Neutrophil (primary cell): Measurements from ENCODE around the gene SIRPD.

Source experiments
- H3K27ac ChIP-seq: fragments of 200-600 bp; sonication (generic); 2 replicates; pipeline ENCODE4 v1.5.1; 2016; ENCODE audit warnings: mild to moderate bottlenecking, moderate library complexity
- H3K27me3 ChIP-seq: fragments of 200-600 bp; sonication (generic); 2 replicates; pipeline ENCODE4 v1.6.0; 2016; ENCODE audit warnings: mild to moderate bottlenecking
- H3K36me3 ChIP-seq: fragments of 200-600 bp; sonication (generic); 2 replicates; pipeline ENCODE4 v1.5.1; 2017
- H3K4me1 ChIP-seq, 2 experiments: fragments of 200-600 bp in 1 of 2; sonication (generic) in 1 of 2; 1 replicate in 1 of 2; 2 replicates in 1 of 2; pipeline versions ENCODE4 v1.5.1 to v1.6.1; 2013 to 2016; ENCODE audit warnings: low read depth in 1 of 2, low read length in 1 of 2, mild to moderate bottlenecking in 1 of 2, moderate library complexity in 1 of 2; ENCODE audit not compliant: control insufficient read depth in 1 of 2, insufficient read depth in 1 of 2
- H3K4me3 ChIP-seq, 2 experiments: fragments of 200-600 bp in 1 of 2; sonication (generic) in 1 of 2; 1 replicate in 1 of 2; 2 replicates in 1 of 2; pipeline ENCODE4 v1.5.1; 2013 to 2016; ENCODE audit warnings: low read depth in 1 of 2, low read length in 1 of 2, mild to moderate bottlenecking in 1 of 2, moderate library complexity in 1 of 2
- H3K9me3 ChIP-seq: fragments of 200-600 bp; sonication (generic); 2 replicates; pipeline ENCODE4 v1.5.1; 2016
- CTCF ChIP-seq: fragments of 200-600 bp; sonication (generic); IDR thresholded peaks from 2 replicates; pipeline ENCODE4 v1.5.1; 2016; ENCODE audit warnings: antibody characterized with exemption

SIRPD gene

GRCh38 chr20:1568163-1568490, 10.6 kb upstream of the SIRPD start:
- Histone ChIP-seq H3K4me3 (peak overlapping the region in 1 of 2 experiments; percentile 11), H3K27me3 (no peaks in the 10 kb centered on the region), H3K27ac (peak overlapping the region; percentile 97), H3K4me1 (peaks cover 55 to 69% of the 10 kb centered on the region in 2 experiments), H3K9me3 (no peaks in the 10 kb centered on the region), H3K36me3 (peaks cover 71% of the 10 kb centered on the region)
- TF ChIP-seq CTCF = no peak

- Histone ChIP-seq H3K36me3 (peaks cover 77% of the 10 kb centered on the region), H3K9me3 (no peaks in the 10 kb centered on the region), H3K27ac (peak overlapping the region; percentile 97), H3K4me3 (peak overlapping the region in 1 of 2 experiments; percentile 11), H3K4me1 (peaks cover 61 to 74% of the 10 kb centered on the region in 2 experiments), H3K27me3 (no peaks in the 10 kb centered on the region)
- no peak for TF ChIP-seq CTCF
Measured at GRCh38 chr20:1567392-1568162, 10.1 kb upstream of the SIRPD start.

GRCh38 chr20:1566701-1567100, 9.2 kb upstream of the SIRPD start:
- no peak for TF ChIP-seq CTCF
- H3K4me3 ChIP-seq = no peak overlapping the region
- no peaks in the 10 kb centered on the region for H3K9me3 ChIP-seq
- peak overlapping the region; percentile 97 for H3K27ac ChIP-seq
- H3K36me3 ChIP-seq = peaks cover 81% of the 10 kb centered on the region
- peaks cover 66 to 78% of the 10 kb centered on the region in 2 experiments for H3K4me1 ChIP-seq
- no peaks in the 10 kb centered on the region for H3K27me3 ChIP-seq

GRCh38 chr20:1565461-1565860, 8.0 kb upstream of the SIRPD start:
- Histone ChIP-seq H3K27me3 (no peaks in the 10 kb centered on the region), H3K9me3 (no peaks in the 10 kb centered on the region), H3K4me1 (peaks cover 57 to 68% of the 10 kb centered on the region in 2 experiments), H3K27ac (peak overlapping the region; percentile 97), H3K36me3 (peaks cover 81% of the 10 kb centered on the region), H3K4me3 (no peak overlapping the region)
- TF ChIP-seq CTCF = no peak

GRCh38 chr20:1563598-1563997, 6.1 kb upstream of the SIRPD start:
- no peak overlapping the region for H3K4me3 ChIP-seq
- no peaks in the 10 kb centered on the region for H3K27me3 ChIP-seq
- H3K27ac ChIP-seq = peak overlapping the region; percentile 97
- no peaks in the 10 kb centered on the region for H3K9me3 ChIP-seq
- peaks cover 39 to 50% of the 10 kb centered on the region in 2 experiments for H3K4me1 ChIP-seq
- TF ChIP-seq CTCF = no peak
- H3K36me3 ChIP-seq = peaks cover 90% of the 10 kb centered on the region
